CD4-positive, alpha-beta T cell treated with Interferon gamma for 1 hour (primary cell): ENCODE results near the gene DCPS.

Experiments
- DNase-seq: peaks from one replicate; pipeline ENCODE4 v3.0.0-alpha.2; 2020

The DCPS gene

GRCh38 chr11:126328938-126329643 is 25.2 kb downstream of the DCPS start:
- no peak for DNase-seq

- DNase-seq: no peak
Measured at GRCh38 chr11:126329644-126330211, 25.9 kb downstream of the DCPS start.

GRCh38 chr11:126331286-126331685 is 27.4 kb downstream of the DCPS start:
- DNase-seq: no peak

- no peak for DNase-seq
Measured at GRCh38 chr11:126332221-126332711, 28.4 kb downstream of the DCPS start.

GRCh38 chr11:126333142-126333541 is 29.3 kb downstream of the DCPS start:
- no peak for DNase-seq

GRCh38 chr11:126334659-126335462 is 31.0 kb downstream of the DCPS start:
- no peak for DNase-seq

GRCh38 chr11:126335463-126335760 is 31.6 kb downstream of the DCPS start:
- DNase-seq: no peak

- DNase-seq: no peak
Measured at GRCh38 chr11:126336138-126336541, 32.3 kb downstream of the DCPS start.

GRCh38 chr11:126336671-126337101 is 32.8 kb downstream of the DCPS start:
- no peak for DNase-seq

GRCh38 chr11:126337126-126337473 is 33.2 kb downstream of the DCPS start:
- DNase-seq: no peak

GRCh38 chr11:126337474-126338241 is 33.8 kb downstream of the DCPS start:
- no peak for DNase-seq

- no peak for DNase-seq
Measured at GRCh38 chr11:126338346-126339055, 34.6 kb downstream of the DCPS start.

- no peak for DNase-seq
Measured at GRCh38 chr11:126339073-126339862, 35.4 kb downstream of the DCPS start.

- DNase-seq: no peak
Measured at GRCh38 chr11:126339863-126340434, 36.1 kb downstream of the DCPS start.

GRCh38 chr11:126340960-126341606 is 37.2 kb downstream of the DCPS start:
- DNase-seq: no peak

GRCh38 chr11:126341760-126342161 is 37.9 kb downstream of the DCPS start:
- no peak for DNase-seq

- DNase-seq: no peak
Measured at GRCh38 chr11:126343051-126343450, 39.2 kb downstream of the DCPS start.

GRCh38 chr11:126344141-126345080 is 40.6 kb downstream of the DCPS start:
- DNase-seq: no peak

- no peak for DNase-seq
Measured at GRCh38 chr11:126345283-126345682, 41.4 kb downstream of the DCPS start.
